Keratinocyte (primary cell): Measurements from ENCODE around the gene CUBN. TPM values are rescaled to one million over a fixed set of nuclear protein-coding genes. Genes with fewer than 3 reads are reported as not detected.

ENCODE experiments used
- DNase-seq: peaks from one replicate; pipeline ENCODE4 v3.0.0-alpha.2; 2011; ENCODE audit warnings: low read depth, missing footprints, low spot score
- FAIRE-seq: peaks from 2 replicates; lab custom pipeline; 2011; peaks lifted over from hg19 to GRCh38; lab: Jason Lieb, UNC
- H2AFZ ChIP-seq: 2 replicates; pipeline ENCODE4 v1.6.0; 2012; ENCODE audit warnings: low read length, control low read depth, inconsistent platforms; ENCODE audit not compliant: control insufficient read depth
- H3K27ac ChIP-seq: 2 replicates; pipeline ENCODE4 v1.5.1; 2011; ENCODE audit warnings: low read length; ENCODE audit not compliant: control insufficient read depth, insufficient read depth
- H3K27me3 ChIP-seq: 3 replicates; pipeline ENCODE4 v1.6.0; 2011; ENCODE audit warnings: low read length; ENCODE audit not compliant: control insufficient read depth, insufficient read depth; ENCODE audit errors: extremely low read depth
- H3K36me3 ChIP-seq, 2 experiments: 2 replicates in 1 of 2; 3 replicates in 1 of 2; pipeline ENCODE4 v1.5.1; 2011; ENCODE audit warnings: low read length in 2 of 2, mild to moderate bottlenecking in 1 of 2; ENCODE audit not compliant: control insufficient read depth in 2 of 2, insufficient read depth in 2 of 2; ENCODE audit errors: extremely low read depth in 1 of 2
- H3K4me1 ChIP-seq: 3 replicates; pipeline ENCODE4 v1.5.1; 2011; ENCODE audit warnings: low read length; ENCODE audit not compliant: control insufficient read depth, insufficient read depth; ENCODE audit errors: extremely low read depth
- H3K4me2 ChIP-seq: 3 replicates; pipeline ENCODE4 v1.6.0; 2011; ENCODE audit warnings: low read depth, low read length; ENCODE audit not compliant: control insufficient read depth, insufficient read depth; ENCODE audit errors: extremely low read depth
- H3K4me3 ChIP-seq, 3 experiments: fragments of 200-600 bp in 1 of 3; sonication (generic) in 1 of 3; 2 replicates in 2 of 3; 3 replicates in 1 of 3; pipeline ENCODE4 v1.5.1; 2011 to 2016; ENCODE audit warnings: low read length in 3 of 3, mild to moderate bottlenecking in 3 of 3, control low read depth in 2 of 3, inconsistent platforms in 1 of 3, low read depth in 1 of 3, mixed read lengths in 1 of 3, mixed run types in 1 of 3, moderate library complexity in 1 of 3; ENCODE audit not compliant: control insufficient read depth in 2 of 3, insufficient read depth in 2 of 3; ENCODE audit errors: extremely low read depth in 1 of 3
- H3K79me2 ChIP-seq: 2 replicates; pipeline ENCODE4 v1.6.0; 2012; ENCODE audit warnings: low read length; ENCODE audit not compliant: control insufficient read depth, insufficient read depth
- H3K9ac ChIP-seq: 3 replicates; pipeline ENCODE4 v1.6.0; 2011; ENCODE audit warnings: low read length; ENCODE audit not compliant: control insufficient read depth, insufficient read depth; ENCODE audit errors: extremely low read depth
- H3K9me1 ChIP-seq: 3 replicates; pipeline ENCODE4 v1.6.0; 2011; ENCODE audit warnings: low read length; ENCODE audit not compliant: control insufficient read depth, insufficient read depth; ENCODE audit errors: extremely low read depth
- H3K9me3 ChIP-seq: 2 replicates; pipeline ENCODE4 v1.5.1; 2012; ENCODE audit warnings: low read depth, low read length; ENCODE audit not compliant: control insufficient read depth
- H4K20me1 ChIP-seq: 3 replicates; pipeline ENCODE4 v1.6.0; 2011; ENCODE audit warnings: low read length; ENCODE audit not compliant: control insufficient read depth, insufficient read depth; ENCODE audit errors: extremely low read depth
- CTCF ChIP-seq, 3 experiments: IDR thresholded peaks in 1 of 3; conservative IDR thresholded peaks in 1 of 3; optimal IDR thresholded peaks in 1 of 3; 2 replicates in 2 of 3; 3 replicates in 1 of 3; pipeline versions ENCODE3 to v1.5.1; 2011; ENCODE audit warnings: low read length in 3 of 3, mild to moderate bottlenecking in 3 of 3, moderate library complexity in 2 of 3, control low read depth in 1 of 3, inconsistent platforms in 1 of 3; ENCODE audit not compliant: insufficient read depth in 2 of 3; ENCODE audit errors: extremely low read depth in 1 of 3
- EZH2 ChIP-seq: IDR thresholded peaks from one replicate; pipeline ENCODE4 v1.6.1; 2012; ENCODE audit warnings: inconsistent platforms, mild to moderate bottlenecking, low read length, moderate library complexity
- dilution Hi-C: fragments of 300-500 bp; cut with MboI; formaldehyde crosslinking; loops from one replicate; pipeline ENCODE4 v1.7.0; 2020; ENCODE audit warnings: low sequenced_read_pairs; ENCODE audit not compliant: extremely low pct_ligation_motif_present
- polyA plus RNA-seq, 5 experiments: library from polyadenylated mRNA; depleted of rRNA in 3 of 5; stranded (reverse) in 3 of 5; stranded (forward) in 1 of 5; unstranded in 1 of 5; fragments of >200 nt; gene quantifications; 1 replicate in 1 of 5; 2 replicates in 3 of 5; 3 replicates in 1 of 5; pipeline versions ENCODE4 v1.2.1 to v1.2.3, GENCODE V29; 2011 to 2012; ENCODE audit warnings: missing spikeins in 2 of 5, low read depth in 1 of 5, low replicate concordance in 1 of 5

The CUBN gene
- polyA plus RNA-seq, 1 donor (not counting 4 experiments of a cell fraction or from before 2014, with no cell fraction given) = 0.07 TPM

DNA sequence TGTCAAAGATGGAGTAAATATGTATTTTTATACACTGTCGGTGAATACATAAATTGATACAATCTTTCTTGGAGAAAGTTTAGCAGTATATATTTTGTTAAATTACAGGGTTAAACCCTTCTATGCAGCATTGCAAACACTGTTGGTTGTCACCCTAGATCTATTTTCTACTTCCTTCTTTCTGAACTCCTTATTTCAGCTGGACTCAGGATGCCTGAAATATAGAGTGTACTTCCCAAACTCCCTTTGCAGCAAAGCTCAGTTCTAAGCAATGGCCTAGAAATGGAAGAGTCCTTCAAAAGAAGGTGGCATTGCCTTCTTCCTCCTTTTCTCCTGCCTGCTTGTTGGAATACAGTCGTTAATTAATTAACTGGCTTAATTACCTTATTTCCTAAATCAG is 20.6 kb downstream of the CUBN start:
- H3K27me3 ChIP-seq = no peaks in the 10 kb centered on the region
- H3K9me3 ChIP-seq = no peaks in the 10 kb centered on the region
- DNase-seq (no peak), FAIRE-seq (no peak)
- H3K4me1 ChIP-seq = no peaks in the 10 kb centered on the region
- no peaks in the 10 kb centered on the region for H4K20me1 ChIP-seq
- no peak overlapping the region for H3K4me2 ChIP-seq
- H3K9ac ChIP-seq = no peak overlapping the region
- dilution Hi-C loops = no loop called here
- TF ChIP-seq CTCF (optimal IDR thresholded peaks at IDR 0.05 in 1 of 3, IDR thresholded peaks at IDR 0.05 in 1 of 3, conservative IDR thresholded peaks at IDR 0.05 in 1 of 3; ENCODE audit: extremely low read depth in 1 of 3, insufficient read depth in 2 of 3, low read length in 3 of 3) (no peak), EZH2 (no peak)
- H3K79me2 ChIP-seq = no peaks in the 10 kb centered on the region
- no peaks in the 10 kb centered on the region for H3K36me3 ChIP-seq
- no peak overlapping the region for H2AFZ ChIP-seq
- H3K4me3 ChIP-seq = no peak overlapping the region
- no peak overlapping the region for H3K27ac ChIP-seq
- H3K9me1 ChIP-seq = no peaks in the 10 kb centered on the region

DNA sequence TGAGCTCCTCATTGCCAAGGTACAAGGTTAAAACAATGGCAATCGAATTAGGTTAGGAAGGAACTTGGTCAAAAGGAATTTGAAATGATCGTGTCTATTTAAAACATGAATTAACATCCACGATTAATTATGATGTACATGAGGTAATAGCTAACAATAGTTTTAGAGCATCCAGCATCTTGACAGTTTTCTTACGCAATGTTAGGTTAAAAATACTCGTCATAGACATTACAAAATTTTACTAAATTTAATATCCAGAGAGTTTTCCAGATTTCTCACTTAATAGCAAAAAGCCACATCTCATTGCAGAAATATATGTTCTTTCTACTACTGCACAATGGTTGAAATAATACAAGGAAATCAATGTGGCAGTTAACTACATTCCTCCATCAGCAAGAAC is 22.6 kb downstream of the CUBN start:
- Histone ChIP-seq H3K79me2 (no peaks in the 10 kb centered on the region), H3K4me1 (no peaks in the 10 kb centered on the region), H3K27ac (no peak overlapping the region), H3K27me3 (no peaks in the 10 kb centered on the region), H3K4me2 (no peak overlapping the region), H3K4me3 (no peak overlapping the region), H3K9me3 (no peaks in the 10 kb centered on the region), H3K9ac (no peak overlapping the region), H3K9me1 (no peaks in the 10 kb centered on the region), H4K20me1 (no peaks in the 10 kb centered on the region), H2AFZ (no peak overlapping the region), H3K36me3 (no peaks in the 10 kb centered on the region)
- TF ChIP-seq CTCF (optimal IDR thresholded peaks at IDR 0.05 in 1 of 3, IDR thresholded peaks at IDR 0.05 in 1 of 3, conservative IDR thresholded peaks at IDR 0.05 in 1 of 3; ENCODE audit: extremely low read depth in 1 of 3, insufficient read depth in 2 of 3, low read length in 3 of 3) (no peak), EZH2 (no peak)
- dilution Hi-C loops = no loop called here
- no peak for DNase-seq
- peak; percentile 23 for FAIRE-seq
